Immature natural killer cell (primary cell): Measurements from ENCODE around the gene TSPAN12. TPM values are rescaled to one million over a fixed set of nuclear protein-coding genes. Genes with fewer than 3 reads are reported as not detected.
"Not testable (repeated sequence)": the region's sequence is repeated elsewhere in the genome, so short reads cannot be mapped to it uniquely, and the experiment has no call there.

ENCODE experiments used
- DNase-seq, 3 donors: peaks; one replicate each; pipeline ENCODE4 v3.0.0; 2022; ENCODE audit warnings: mixed read lengths in 1 of 3
- H3K27ac Mint-ChIP-seq, 6 donors: one replicate each; pipeline ENCODE4 v1.8.0; 2020; ENCODE audit warnings: mixed read lengths in 6 of 6, mild to moderate bottlenecking in 5 of 6, inconsistent platforms in 4 of 6, moderate library complexity in 3 of 6
- H3K27me3 Mint-ChIP-seq, 3 donors: one replicate each; pipeline ENCODE4 v1.8.0; 2020 to 2021; ENCODE audit warnings: low read depth in 3 of 3, mild to moderate bottlenecking in 3 of 3, mixed read lengths in 3 of 3, moderate library complexity in 3 of 3, inconsistent platforms in 1 of 3
- H3K36me3 Mint-ChIP-seq, 3 donors: one replicate each; pipeline ENCODE4 v1.8.0; 2020; ENCODE audit warnings: mixed read lengths in 3 of 3, inconsistent platforms in 2 of 3, mild to moderate bottlenecking in 2 of 3
- H3K4me1 Mint-ChIP-seq, 2 donors: one replicate each; pipeline ENCODE4 v1.8.0; 2020; ENCODE audit warnings: inconsistent platforms in 2 of 2, mild to moderate bottlenecking in 2 of 2, mixed read lengths in 2 of 2, moderate library complexity in 1 of 2
- H3K4me3 Mint-ChIP-seq, 5 donors: one replicate each; pipeline ENCODE4 v1.8.0; 2020; ENCODE audit warnings: mild to moderate bottlenecking in 5 of 5, mixed read lengths in 5 of 5, inconsistent platforms in 3 of 5, moderate library complexity in 3 of 5
- H3K9me3 Mint-ChIP-seq, 6 donors: one replicate each; pipeline ENCODE4 v1.8.0; 2020; ENCODE audit warnings: mild to moderate bottlenecking in 6 of 6, mixed read lengths in 6 of 6, inconsistent platforms in 4 of 6, moderate library complexity in 3 of 6
- polyA plus RNA-seq, 3 donors: library from polyadenylated mRNA; unstranded; fragments of 300-500 nt; fragmentation: Illumina TruSeq; gene quantifications; one replicate each; pipeline ENCODE4 v1.2.3, GENCODE V29; 2021

The TSPAN12 gene
- polyA plus RNA-seq, 3 donors from 2014 or later, result not detected

- no peak for DNase-seq
- no peak overlapping the region for H3K4me3 Mint-ChIP-seq
- peaks cover 0 to 5% (median 2%) of the 10 kb centered on the region in 3 donors for H3K27me3 Mint-ChIP-seq
- H3K27ac Mint-ChIP-seq, result no peak overlapping the region
- peaks cover 0 to 2% (median 0%) of the 10 kb centered on the region in 6 donors for H3K9me3 Mint-ChIP-seq
- no peaks in the 10 kb centered on the region for H3K4me1 Mint-ChIP-seq
- H3K36me3 Mint-ChIP-seq, result no peaks in the 10 kb centered on the region
Observed at GRCh38 chr7:120785095-120785494, 72.8 kb downstream of the TSPAN12 start.

GRCh38 chr7:120783721-120784120, 74.2 kb downstream of the TSPAN12 start:
- no peaks in the 10 kb centered on the region for H3K4me1 Mint-ChIP-seq
- DNase-seq, result no peak
- no peaks in the 10 kb centered on the region for H3K36me3 Mint-ChIP-seq
- peaks cover 0 to 2% (median 0%) of the 10 kb centered on the region in 6 donors for H3K9me3 Mint-ChIP-seq
- no peak overlapping the region for H3K4me3 Mint-ChIP-seq
- H3K27me3 Mint-ChIP-seq, result peaks cover 0 to 5% (median 2%) of the 10 kb centered on the region in 3 donors
- no peak overlapping the region for H3K27ac Mint-ChIP-seq

- Mint-ChIP-seq H3K27me3 (peaks cover 0 to 5% (median 2%) of the 10 kb centered on the region in 3 donors), H3K36me3 (no peaks in the 10 kb centered on the region), H3K9me3 (peaks cover 0 to 2% (median 0%) of the 10 kb centered on the region in 6 donors), H3K27ac (no peak overlapping the region), H3K4me1 (no peaks in the 10 kb centered on the region), H3K4me3 (no peak overlapping the region)
- DNase-seq, result no peak
Observed at GRCh38 chr7:120783273-120783672, 74.7 kb downstream of the TSPAN12 start.

GRCh38 chr7:120781924-120782323, 76.0 kb downstream of the TSPAN12 start:
- not testable (repeated sequence) for H3K4me1 Mint-ChIP-seq, DNase-seq, H3K4me3 Mint-ChIP-seq, H3K36me3 Mint-ChIP-seq, H3K27ac Mint-ChIP-seq, H3K27me3 Mint-ChIP-seq, H3K9me3 Mint-ChIP-seq

- Mint-ChIP-seq H3K27me3 (peaks cover 0 to 5% (median 2%) of the 10 kb centered on the region in 3 donors), H3K4me1 (no peaks in the 10 kb centered on the region), H3K36me3 (no peaks in the 10 kb centered on the region), H3K4me3 (no peak overlapping the region), H3K9me3 (peaks cover 0 to 2% (median 0%) of the 10 kb centered on the region in 6 donors), H3K27ac (no peak overlapping the region)
- no peak for DNase-seq
Observed at GRCh38 chr7:120780938-120781337, 77.0 kb downstream of the TSPAN12 start.

GRCh38 chr7:120780451-120780850, 77.5 kb downstream of the TSPAN12 start:
- H3K27me3 Mint-ChIP-seq, H3K4me3 Mint-ChIP-seq, H3K36me3 Mint-ChIP-seq, DNase-seq, H3K4me1 Mint-ChIP-seq, H3K27ac Mint-ChIP-seq, H3K9me3 Mint-ChIP-seq: not testable (repeated sequence)

GRCh38 chr7:120779078-120779477, 78.9 kb downstream of the TSPAN12 start:
- H3K4me3 Mint-ChIP-seq, H3K27me3 Mint-ChIP-seq, H3K9me3 Mint-ChIP-seq, H3K4me1 Mint-ChIP-seq, H3K27ac Mint-ChIP-seq, H3K36me3 Mint-ChIP-seq, DNase-seq: not testable (repeated sequence)

- Mint-ChIP-seq H3K36me3 (no peaks in the 10 kb centered on the region), H3K9me3 (peaks cover 0 to 2% (median 0%) of the 10 kb centered on the region in 6 donors), H3K27me3 (peaks cover 0 to 4% (median 0%) of the 10 kb centered on the region in 3 donors), H3K27ac (no peak overlapping the region), H3K4me1 (no peaks in the 10 kb centered on the region), H3K4me3 (no peak overlapping the region)
- DNase-seq, result no peak
Observed at GRCh38 chr7:120775755-120776154, 82.2 kb downstream of the TSPAN12 start.

GRCh38 chr7:120774481-120774880, 83.5 kb downstream of the TSPAN12 start:
- H3K27me3 Mint-ChIP-seq, result peaks cover 0 to 4% (median 0%) of the 10 kb centered on the region in 3 donors
- H3K4me3 Mint-ChIP-seq, result no peak overlapping the region
- peaks cover 0 to 2% (median 0%) of the 10 kb centered on the region in 6 donors for H3K9me3 Mint-ChIP-seq
- no peak for DNase-seq
- no peaks in the 10 kb centered on the region for H3K4me1 Mint-ChIP-seq
- H3K36me3 Mint-ChIP-seq, result no peaks in the 10 kb centered on the region
- no peak overlapping the region for H3K27ac Mint-ChIP-seq

GRCh38 chr7:120770206-120770605, 87.7 kb downstream of the TSPAN12 start:
- Mint-ChIP-seq H3K27me3 (peaks cover 0 to 4% (median 0%) of the 10 kb centered on the region in 3 donors), H3K27ac (no peak overlapping the region)

GRCh38 chr7:120760851-120761250, 97.1 kb downstream of the TSPAN12 start:
- Mint-ChIP-seq H3K36me3 (no peaks in the 10 kb centered on the region), H3K27me3 (no peaks in the 10 kb centered on the region), H3K4me3 (no peak overlapping the region), H3K27ac (no peak overlapping the region), H3K4me1 (no peaks in the 10 kb centered on the region), H3K9me3 (peaks cover 0 to 4% (median 0%) of the 10 kb centered on the region in 6 donors)
- DNase-seq, result no peak

More at GRCh38 chr7:120770206-120770605, 87.7 kb downstream of the TSPAN12 start:
- Mint-ChIP-seq H3K4me1 (no peaks in the 10 kb centered on the region), H3K4me3 (no peak overlapping the region), H3K9me3 (peaks cover 0 to 2% (median 0%) of the 10 kb centered on the region in 6 donors), H3K36me3 (no peaks in the 10 kb centered on the region)
- no peak for DNase-seq

- Mint-ChIP-seq H3K9me3 (peaks cover 0 to 4% (median 0%) of the 10 kb centered on the region in 6 donors), H3K4me3 (no peak overlapping the region), H3K4me1 (no peaks in the 10 kb centered on the region), H3K36me3 (no peaks in the 10 kb centered on the region), H3K27me3 (no peaks in the 10 kb centered on the region), H3K27ac (no peak overlapping the region)
- no peak for DNase-seq
Observed at GRCh38 chr7:120760050-120760449, 97.9 kb downstream of the TSPAN12 start.

GRCh38 chr7:120743128-120743527, 114.8 kb downstream of the TSPAN12 start:
- peaks cover 0 to 2% (median 0%) of the 10 kb centered on the region in 6 donors for H3K9me3 Mint-ChIP-seq
- H3K27ac Mint-ChIP-seq, result no peak overlapping the region
- no peak overlapping the region for H3K4me3 Mint-ChIP-seq
- H3K4me1 Mint-ChIP-seq, result no peaks in the 10 kb centered on the region
- H3K36me3 Mint-ChIP-seq, result no peaks in the 10 kb centered on the region
- H3K27me3 Mint-ChIP-seq, result no peaks in the 10 kb centered on the region
- no peak for DNase-seq

- Mint-ChIP-seq H3K36me3 (no peaks in the 10 kb centered on the region), H3K4me3 (no peak overlapping the region), H3K27ac (no peak overlapping the region), H3K4me1 (no peaks in the 10 kb centered on the region), H3K27me3 (peaks cover 0 to 2% (median 0%) of the 10 kb centered on the region in 3 donors), H3K9me3 (peaks cover 0 to 2% (median 0%) of the 10 kb centered on the region in 6 donors)
- no peak for DNase-seq
Observed at GRCh38 chr7:120742372-120742771, 115.6 kb downstream of the TSPAN12 start.

GRCh38 chr7:120741371-120742042, 116.4 kb downstream of the TSPAN12 start:
- peaks cover 0 to 2% (median under 1%) of the 10 kb centered on the region in 6 donors for H3K9me3 Mint-ChIP-seq

More at GRCh38 chr7:120741371-120742042, 116.4 kb downstream of the TSPAN12 start:
- DNase-seq, result no peak
- Mint-ChIP-seq H3K27ac (no peak overlapping the region), H3K4me1 (no peaks in the 10 kb centered on the region), H3K27me3 (peaks cover 0 to 3% (median 0%) of the 10 kb centered on the region in 3 donors), H3K36me3 (no peaks in the 10 kb centered on the region), H3K4me3 (no peak overlapping the region)
